NCI-H2081 (cell line): ENCODE measurements around the gene ACOT12.

Experiments used
- DNase-seq, 2 experiments: peaks; one replicate each; lab custom pipeline; 2025; lab: John Stamatoyannopoulos, UW

ACOT12 gene

DNA sequence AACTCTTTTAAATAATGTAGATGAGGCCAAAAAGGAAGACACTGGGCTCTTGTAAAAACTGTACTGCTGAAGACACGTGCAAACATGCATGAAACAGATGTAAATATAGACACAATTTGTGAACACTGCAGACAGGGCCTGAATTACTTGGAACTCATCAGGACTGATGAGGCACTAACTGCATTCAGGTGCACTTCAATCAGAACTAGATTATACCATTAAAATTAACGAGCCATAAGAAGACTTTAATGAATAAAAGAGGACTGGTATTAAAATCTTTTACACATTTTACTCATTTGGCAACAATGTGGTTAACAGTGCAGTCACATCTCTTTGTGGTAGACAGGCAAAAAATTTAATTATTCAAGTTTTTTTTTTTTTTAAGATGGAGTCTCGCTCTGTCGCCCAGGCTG, 105.9 kb downstream of the ACOT12 start:
- no peak for DNase-seq

DNA sequence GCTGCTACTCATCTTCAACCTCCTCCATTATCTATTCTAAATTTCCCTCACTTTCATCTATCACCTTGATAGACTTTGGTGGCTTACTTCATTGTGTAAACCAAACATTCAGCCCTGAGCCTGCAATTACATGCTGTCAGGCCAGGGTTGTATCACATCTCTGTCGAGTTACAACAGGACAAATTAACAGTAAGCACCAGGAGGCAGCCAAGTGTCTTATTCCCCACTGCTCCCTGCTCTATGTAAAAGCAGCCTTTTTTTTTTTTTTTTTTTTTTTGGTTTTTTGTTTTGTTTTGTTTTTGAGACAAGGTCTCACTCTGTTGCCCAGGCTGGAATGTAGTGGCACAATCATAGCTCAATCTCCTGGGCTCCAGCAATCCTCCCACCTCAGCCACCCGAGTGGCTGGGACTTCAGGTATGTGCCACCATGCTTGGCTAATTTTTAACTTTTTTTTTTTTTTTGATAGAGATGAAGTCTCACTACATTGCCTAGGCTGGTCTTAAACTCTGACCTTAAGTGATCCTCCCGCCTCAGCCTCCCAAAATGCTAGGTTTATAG, 107.8 kb downstream of the ACOT12 start:
- DNase-seq = no peak

DNA sequence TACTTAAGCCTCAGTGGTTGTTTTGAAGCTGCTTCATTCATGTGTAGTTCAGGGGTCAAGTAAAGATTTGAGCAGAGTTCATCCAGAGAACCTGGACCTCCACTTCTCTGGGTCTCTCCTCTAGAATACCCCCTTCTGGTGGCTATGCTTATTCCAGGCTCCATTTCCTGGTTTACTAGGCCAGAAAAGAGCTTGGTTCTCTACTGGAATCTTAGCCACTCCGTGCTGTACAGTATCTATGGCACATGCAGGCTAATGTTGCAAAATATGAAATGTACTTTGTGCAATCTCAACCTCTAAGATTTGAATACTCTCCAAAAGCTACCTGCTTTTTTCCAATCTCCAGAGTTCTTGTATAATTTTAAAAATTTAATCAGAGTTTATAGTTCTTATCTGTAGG, 110.0 kb downstream of the ACOT12 start:
- no peak for DNase-seq
